B cell (primary cell): ENCODE data around the gene ADO. TPM values are rescaled to one million over a fixed set of nuclear protein-coding genes. Genes with fewer than 3 reads are reported as not detected.
A peak's percentile ranks its signal among the peaks of the same experiment; 100 is the strongest.

ENCODE experiments used
- ATAC-seq: fragments of 200-7000 bp; cut with Tn5 transposase; one replicate; pipeline ENCODE4 v1.10.0; 2021; ENCODE audit warnings: low read depth, mild to moderate bottlenecking, moderate number of reproducible peaks, moderate library complexity
- CTCF ChIA-PET: fragments of 350-600 bp; sonication (Branson Sonifier 250); formaldehyde crosslinking; loops from one replicate; lab custom pipeline; 2021; ENCODE audit warnings: antibody characterized with exemption, inconsistent platforms; lab: Charles Lee
- POLR2A ChIA-PET: fragments of 350-600 bp; sonication (Branson Sonifier 250); formaldehyde crosslinking; loops from one replicate; lab custom pipeline; 2021; ENCODE audit warnings: antibody characterized with exemption; lab: Charles Lee
- DNase-seq: peaks from one replicate; pipeline ENCODE4 v3.0.0; 2013
- H2AFZ ChIP-seq: 2 replicates; pipeline ENCODE4 v1.6.1; 2012; ENCODE audit warnings: mild to moderate bottlenecking, low read depth, low read length; ENCODE audit not compliant: insufficient read depth, poor library complexity, severe bottlenecking
- H3K27ac ChIP-seq, 2 donors: 1 replicate in 1 of 2; 2 replicates in 1 of 2; pipeline ENCODE4 v1.5.1; 2012 to 2013; ENCODE audit warnings: low read length in 2 of 2, mild to moderate bottlenecking in 2 of 2, moderate library complexity in 1 of 2
- H3K27me3 ChIP-seq, 4 experiments: fragments of 200-600 bp in 1 of 4; sonication (generic) in 1 of 4; replicated peaks in 1 of 4; 1 replicate in 2 of 4; 2 replicates in 2 of 4; pipeline versions ENCODE4 v1.6.1 to v1.7.0; 2013 to 2016; ENCODE audit warnings: low read length in 3 of 4, mild to moderate bottlenecking in 2 of 4, mixed read lengths in 1 of 4, moderate library complexity in 1 of 4; ENCODE audit not compliant: insufficient read depth in 4 of 4, control insufficient read depth in 3 of 4; ENCODE audit errors: control extremely low read depth in 1 of 4
- H3K36me3 ChIP-seq, 2 experiments: replicated peaks in 1 of 2; 1 replicate in 1 of 2; 2 replicates in 1 of 2; pipeline versions ENCODE4 v1.6.1 to v1.7.1; 2013; ENCODE audit warnings: low read length in 1 of 2; ENCODE audit not compliant: insufficient read depth in 2 of 2, control insufficient read depth in 1 of 2; ENCODE audit errors: control extremely low read depth in 1 of 2, extremely low read depth in 1 of 2
- H3K4me1 ChIP-seq, 2 donors: fragments of 200-600 bp in 1 of 2; sonication (generic) in 1 of 2; 1 replicate in 1 of 2; 2 replicates in 1 of 2; pipeline versions ENCODE4 v1.5.1 to v1.6.1; 2013 to 2017; ENCODE audit warnings: low read length in 2 of 2; ENCODE audit not compliant: control insufficient read depth in 2 of 2, insufficient read depth in 2 of 2
- H3K4me2 ChIP-seq: replicated peaks from 2 replicates; pipeline ENCODE3; 2012; ENCODE audit warnings: mild to moderate bottlenecking, low read depth, low read length; ENCODE audit not compliant: poor library complexity, severe bottlenecking
- H3K4me3 ChIP-seq, 5 experiments: fragments of 200-600 bp in 1 of 5; sonication (generic) in 1 of 5; 1 replicate in 3 of 5; 2 replicates in 2 of 5; pipeline versions ENCODE4 v1.5.1 to v1.7.0; 2011 to 2016; ENCODE audit warnings: low read length in 4 of 5, mild to moderate bottlenecking in 4 of 5, low read depth in 2 of 5, control low read depth in 1 of 5, moderate library complexity in 1 of 5; ENCODE audit not compliant: insufficient read depth in 1 of 5; ENCODE audit errors: control extremely low read depth in 1 of 5, extremely low read depth in 1 of 5
- H3K79me2 ChIP-seq: fragments of 200-600 bp; sonication (generic); one replicate; pipeline ENCODE4 v1.6.0; 2016; ENCODE audit warnings: low read length; ENCODE audit not compliant: control insufficient read depth, insufficient read depth
- H3K9ac ChIP-seq: fragments of 200-600 bp; sonication (generic); 2 replicates; pipeline ENCODE4 v1.6.1; 2017; ENCODE audit warnings: mild to moderate bottlenecking, low read length, moderate library complexity
- H3K9me3 ChIP-seq, 3 donors: one replicate each; pipeline versions ENCODE4 v1.6.1 to v1.7.1; 2013; ENCODE audit warnings: low read length in 2 of 3; ENCODE audit not compliant: control insufficient read depth in 2 of 3, insufficient read depth in 1 of 3; ENCODE audit errors: control extremely low read depth in 1 of 3
- H4K20me1 ChIP-seq: 2 replicates; pipeline ENCODE4 v1.6.0; 2012; ENCODE audit warnings: mild to moderate bottlenecking, low read length; ENCODE audit not compliant: insufficient read depth, control insufficient read depth, poor library complexity, severe bottlenecking
- H3K27ac Mint-ChIP-seq: one replicate; pipeline ENCODE4 v1.8.0; 2021; ENCODE audit warnings: mixed read lengths
- H3K27me3 Mint-ChIP-seq: one replicate; pipeline ENCODE4 v1.8.0; 2021; ENCODE audit warnings: mixed read lengths
- H3K4me1 Mint-ChIP-seq: one replicate; pipeline ENCODE4 v1.8.0; 2021; ENCODE audit warnings: mixed read lengths
- H3K4me3 Mint-ChIP-seq: one replicate; pipeline ENCODE4 v1.8.0; 2021; ENCODE audit warnings: mixed read lengths
- H3K9me3 Mint-ChIP-seq: one replicate; pipeline ENCODE4 v1.8.0; 2022; ENCODE audit warnings: mixed read lengths; ENCODE audit not compliant: insufficient read depth
- EZH2 ChIP-seq: IDR thresholded peaks from 2 replicates; pipeline ENCODE4 v1.6.1; 2012; ENCODE audit warnings: borderline replicate concordance, low read depth, mild to moderate bottlenecking, moderate library complexity, low read length; ENCODE audit not compliant: insufficient read depth, poor library complexity, severe bottlenecking
- WGBS: methylation state at CpG from one replicate; pipeline ENCODE4 v1.1.5; 2013; ENCODE audit warnings: missing lambda C conversion rate; ENCODE audit not compliant: insufficient coverage; 5-methylcytosine and 5-hydroxymethylcytosine counted together
- intact Hi-C: fragments of 100-400 bp; cut with micrococcal nuclease; formaldehyde crosslinking; loops from one replicate; pipeline ENCODE4 v1.10.0; 2022
- polyA plus RNA-seq: library from polyadenylated mRNA; depleted of rRNA; stranded (reverse); fragments of >200 nt; gene quantifications from 2 replicates; pipeline ENCODE4 v1.2.3, GENCODE V29; 2012
- total RNA-seq, 2 donors: library from RNA; stranded (reverse); fragments of 120-200 nt in 1 of 2; gene quantifications; 1 replicate in 1 of 2; 2 replicates in 1 of 2; pipeline versions ENCODE4 v1.2.3 to v1.2.4, GENCODE V29; 2013 to 2022
- TF ChIP-seq, protein P1 (sequence below): fragments of 200-600 bp; IDR thresholded peaks from one replicate; pipeline ENCODE4 v1.8.0; 2022; ENCODE audit warnings: antibody characterized with exemption, mild to moderate bottlenecking

Gene ADO
- total and polyA plus RNA-seq, 2 donors (not counting 1 experiment from before 2014, with no cell fraction given) = 9.4 to 18.4 TPM

GRCh38 chr10:62847433-62847832, 42.9 kb downstream of the ADO start:
- intact Hi-C loops = no loop called here
- Histone ChIP-seq H3K79me2 (no peaks in the 10 kb centered on the region), H3K9ac (no peak overlapping the region), H3K4me3 (no peak overlapping the region), H2AFZ (no peak overlapping the region), H3K27ac (no peak overlapping the region), H4K20me1 (no peaks in the 10 kb centered on the region), H3K9me3 (peaks cover 3 to 17% (median 7%) of the 10 kb centered on the region in 3 donors), H3K27me3 (no peaks in the 10 kb centered on the region), H3K4me1 (peaks cover 21 to 25% of the 10 kb centered on the region in 2 donors), H3K4me2 (no peak overlapping the region), H3K36me3 (no peaks in the 10 kb centered on the region)
- ATAC-seq (no peak), DNase-seq (no peak)
- POLR2A ChIA-PET = no interaction called here
- H3K4me1 Mint-ChIP-seq = peaks cover 17% of the 10 kb centered on the region
- no peak overlapping the region for H3K4me3 Mint-ChIP-seq
- CTCF ChIA-PET = no interaction called here
- peaks cover 8% of the 10 kb centered on the region for H3K9me3 Mint-ChIP-seq
- TF ChIP-seq EZH2 = no peak
- TF ChIP-seq, protein P1, sequence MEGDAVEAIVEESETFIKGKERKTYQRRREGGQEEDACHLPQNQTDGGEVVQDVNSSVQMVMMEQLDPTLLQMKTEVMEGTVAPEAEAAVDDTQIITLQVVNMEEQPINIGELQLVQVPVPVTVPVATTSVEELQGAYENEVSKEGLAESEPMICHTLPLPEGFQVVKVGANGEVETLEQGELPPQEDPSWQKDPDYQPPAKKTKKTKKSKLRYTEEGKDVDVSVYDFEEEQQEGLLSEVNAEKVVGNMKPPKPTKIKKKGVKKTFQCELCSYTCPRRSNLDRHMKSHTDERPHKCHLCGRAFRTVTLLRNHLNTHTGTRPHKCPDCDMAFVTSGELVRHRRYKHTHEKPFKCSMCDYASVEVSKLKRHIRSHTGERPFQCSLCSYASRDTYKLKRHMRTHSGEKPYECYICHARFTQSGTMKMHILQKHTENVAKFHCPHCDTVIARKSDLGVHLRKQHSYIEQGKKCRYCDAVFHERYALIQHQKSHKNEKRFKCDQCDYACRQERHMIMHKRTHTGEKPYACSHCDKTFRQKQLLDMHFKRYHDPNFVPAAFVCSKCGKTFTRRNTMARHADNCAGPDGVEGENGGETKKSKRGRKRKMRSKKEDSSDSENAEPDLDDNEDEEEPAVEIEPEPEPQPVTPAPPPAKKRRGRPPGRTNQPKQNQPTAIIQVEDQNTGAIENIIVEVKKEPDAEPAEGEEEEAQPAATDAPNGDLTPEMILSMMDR = no peak
- no peak overlapping the region for H3K27ac Mint-ChIP-seq
- no peaks in the 10 kb centered on the region for H3K27me3 Mint-ChIP-seq

DNA sequence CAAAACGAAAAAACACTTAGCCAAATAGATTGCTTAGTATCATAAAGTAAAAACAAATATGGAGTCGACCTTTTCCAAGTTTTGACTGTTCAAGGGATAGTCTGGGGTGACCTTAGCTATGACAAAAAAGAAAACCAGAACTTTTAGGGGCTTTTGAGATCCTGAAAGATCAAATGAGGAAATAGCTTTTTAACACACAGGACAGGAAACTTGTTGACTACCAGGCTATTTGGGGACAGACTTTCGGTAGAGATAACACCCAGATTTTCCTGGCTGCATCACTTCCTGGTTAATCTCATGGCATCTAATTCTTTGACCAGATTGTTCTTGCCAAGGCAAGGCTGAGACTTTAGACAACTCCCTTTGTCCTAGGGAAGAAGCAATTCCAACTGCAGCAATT, 46.1 kb downstream of the ADO start:
- peaks cover 37% of the 10 kb centered on the region for H3K4me1 Mint-ChIP-seq
- POLR2A ChIA-PET = no interaction called here
- H3K27me3 ChIP-seq = no peaks in the 10 kb centered on the region
- no peak overlapping the region for H3K27ac Mint-ChIP-seq
- no peak overlapping the region for H3K4me3 ChIP-seq
- ATAC-seq (peak; percentile 17), DNase-seq (no peak)
- no peaks in the 10 kb centered on the region for H4K20me1 ChIP-seq
- peaks cover 8% of the 10 kb centered on the region for H3K9me3 Mint-ChIP-seq
- H3K27me3 Mint-ChIP-seq = no peaks in the 10 kb centered on the region
- no peaks in the 10 kb centered on the region for H3K36me3 ChIP-seq
- no peak overlapping the region for H3K9ac ChIP-seq
- H3K27ac ChIP-seq = no peak overlapping the region
- peak overlapping the region; percentile 32 for H3K4me2 ChIP-seq
- peaks cover 39 to 46% of the 10 kb centered on the region in 2 donors for H3K4me1 ChIP-seq
- CTCF ChIA-PET = interaction anchor here (0.6 to 1.5 kb wide), 2 partner anchors 81 to 149 kb away, joined by 3 read pairs; no protein-coding TSS in a partner anchor
- intact Hi-C loops = no loop called here
- peaks cover 3 to 17% (median 6%) of the 10 kb centered on the region in 3 donors for H3K9me3 ChIP-seq
- H2AFZ ChIP-seq = no peak overlapping the region
- no peaks in the 10 kb centered on the region for H3K79me2 ChIP-seq
- 0% methylated on average over 1 of the region's 3 CpGs for WGBS
- TF ChIP-seq EZH2 = no peak
- TF ChIP-seq, protein P1 = no peak
- peak overlapping the region; percentile 1 for H3K4me3 Mint-ChIP-seq
